ENCODE measurements around the gene BANF2. TPM values are rescaled to one million over a fixed set of nuclear protein-coding genes. Genes with fewer than 3 reads are reported as not detected.
"Not testable (repeated sequence)": the region's sequence is repeated elsewhere in the genome, so short reads cannot be mapped to it uniquely, and the experiment has no call there.

The BANF2 gene
- total RNA-seq, 1 donor from 2014 or later = not detected

GRCh38 chr20:17768271-17768670, 68.5 kb downstream of the BANF2 start:
- no peak for TF ChIP-seq CTCF (IDR thresholded peaks at IDR 0.05; ENCODE audit: insufficient read depth, low read length, poor library complexity, severe bottlenecking)
- Histone ChIP-seq H3K27me3 (ENCODE audit: control insufficient read depth, insufficient read depth, low read length) (peaks cover 3% of the 10 kb centered on the region), H3K4me3 (ENCODE audit: low read depth, low read length) (no peak overlapping the region), H3K36me3 (ENCODE audit: control insufficient read depth, insufficient read depth, low read length) (no peaks in the 10 kb centered on the region)
- DNase-seq (ENCODE audit: low read depth) = no peak

- not testable (repeated sequence) for H3K36me3 ChIP-seq (ENCODE audit: control insufficient read depth, insufficient read depth, low read length)
Observed at GRCh38 chr20:17769716-17770115, 70.0 kb downstream of the BANF2 start.

GRCh38 chr20:17771206-17772004, 71.6 kb downstream of the BANF2 start:
- no peak for TF ChIP-seq CTCF (IDR thresholded peaks at IDR 0.05; ENCODE audit: insufficient read depth, low read length, poor library complexity, severe bottlenecking)
- DNase-seq (ENCODE audit: low read depth) = no peak
- H3K36me3 ChIP-seq (ENCODE audit: control insufficient read depth, insufficient read depth, low read length) = no peaks in the 10 kb centered on the region
- H3K4me3 ChIP-seq (ENCODE audit: low read depth, low read length) = no peak overlapping the region
- H3K27me3 ChIP-seq (ENCODE audit: control insufficient read depth, insufficient read depth, low read length) = peaks cover 3% of the 10 kb centered on the region

More at GRCh38 chr20:17769716-17770115, 70.0 kb downstream of the BANF2 start:
- DNase-seq (ENCODE audit: low read depth); H3K27me3 ChIP-seq (ENCODE audit: control insufficient read depth, insufficient read depth, low read length); H3K4me3 ChIP-seq (ENCODE audit: low read depth, low read length): not testable (repeated sequence)

- H3K4me3 ChIP-seq (ENCODE audit: low read depth, low read length) = no peak overlapping the region
- H3K36me3 ChIP-seq (ENCODE audit: control insufficient read depth, insufficient read depth, low read length) = no peaks in the 10 kb centered on the region
- no peak for DNase-seq (ENCODE audit: low read depth)
- TF ChIP-seq CTCF (IDR thresholded peaks at IDR 0.05; ENCODE audit: insufficient read depth, low read length, poor library complexity, severe bottlenecking) = no peak
- H3K27me3 ChIP-seq (ENCODE audit: control insufficient read depth, insufficient read depth, low read length) = peaks cover 3% of the 10 kb centered on the region
Observed at GRCh38 chr20:17772005-17772343, 72.2 kb downstream of the BANF2 start.

GRCh38 chr20:17773619-17774018, 73.9 kb downstream of the BANF2 start:
- no peak for DNase-seq (ENCODE audit: low read depth)
- Histone ChIP-seq H3K4me3 (ENCODE audit: low read depth, low read length) (no peak overlapping the region), H3K27me3 (ENCODE audit: control insufficient read depth, insufficient read depth, low read length) (peaks cover 3% of the 10 kb centered on the region), H3K36me3 (ENCODE audit: control insufficient read depth, insufficient read depth, low read length) (no peaks in the 10 kb centered on the region)
- TF ChIP-seq CTCF (IDR thresholded peaks at IDR 0.05; ENCODE audit: insufficient read depth, low read length, poor library complexity, severe bottlenecking) = no peak

GRCh38 chr20:17775600-17775999, 75.8 kb downstream of the BANF2 start:
- no peak for DNase-seq (ENCODE audit: low read depth)
- Histone ChIP-seq H3K27me3 (ENCODE audit: control insufficient read depth, insufficient read depth, low read length) (peaks cover 3% of the 10 kb centered on the region), H3K36me3 (ENCODE audit: control insufficient read depth, insufficient read depth, low read length) (no peaks in the 10 kb centered on the region), H3K4me3 (ENCODE audit: low read depth, low read length) (no peak overlapping the region)
- TF ChIP-seq CTCF (IDR thresholded peaks at IDR 0.05; ENCODE audit: insufficient read depth, low read length, poor library complexity, severe bottlenecking) = no peak

Data from kidney epithelial cell (primary cell).